H9 (cell line): ENCODE measurements around the gene CD86. TPM values are rescaled to one million over a fixed set of nuclear protein-coding genes. Genes with fewer than 3 reads are reported as not detected.

ENCODE experiments used
- DNase-seq: peaks from one replicate; pipeline ENCODE4 v3.0.0-alpha.2; 2017
- H2AFZ ChIP-seq: one replicate; pipeline ENCODE4 v1.6.1; 2013; ENCODE audit warnings: mild to moderate bottlenecking, low read length, control low read depth, moderate library complexity
- H2AK5ac ChIP-seq: 2 replicates; pipeline ENCODE4 v1.6.1; 2013; ENCODE audit warnings: low read length, control low read depth, mixed read lengths; ENCODE audit not compliant: insufficient read length
- H2BK120ac ChIP-seq: one replicate; pipeline ENCODE4 v1.6.1; 2013; ENCODE audit warnings: low read depth, mild to moderate bottlenecking, low read length, control low read depth, inconsistent platforms; ENCODE audit not compliant: poor library complexity, severe bottlenecking
- H2BK12ac ChIP-seq: 2 replicates; pipeline ENCODE4 v1.6.1; 2013; ENCODE audit warnings: low read length, control low read depth, mixed read lengths, low read depth; ENCODE audit not compliant: insufficient read length
- H2BK15ac ChIP-seq: 2 replicates; pipeline ENCODE4 v1.6.1; 2013; ENCODE audit warnings: low read depth, low read length, control low read depth
- H2BK20ac ChIP-seq: one replicate; pipeline ENCODE4 v1.6.1; 2013; ENCODE audit warnings: low read depth, mild to moderate bottlenecking, low read length, control low read depth, inconsistent platforms; ENCODE audit not compliant: poor library complexity, severe bottlenecking
- H2BK5ac ChIP-seq: 2 replicates; pipeline ENCODE4 v1.6.1; 2013; ENCODE audit warnings: low read length, control low read depth, mixed read lengths; ENCODE audit not compliant: insufficient read length
- H3K14ac ChIP-seq: 2 replicates; pipeline ENCODE4 v1.6.1; 2013; ENCODE audit warnings: low read length, control low read depth; ENCODE audit not compliant: insufficient read depth
- H3K18ac ChIP-seq: 2 replicates; pipeline ENCODE4 v1.6.1; 2013; ENCODE audit warnings: low read depth, mild to moderate bottlenecking, mixed read lengths, low read length, control low read depth; ENCODE audit not compliant: insufficient read length
- H3K23ac ChIP-seq: 2 replicates; pipeline ENCODE4 v1.6.1; 2013; ENCODE audit warnings: low read length, control low read depth, mixed read lengths, low read depth; ENCODE audit not compliant: insufficient read length
- H3K23me2 ChIP-seq: 2 replicates; pipeline ENCODE4 v1.6.1; 2013; ENCODE audit warnings: low read depth, mild to moderate bottlenecking, mixed read lengths, low read length, control low read depth; ENCODE audit not compliant: insufficient read length, poor library complexity, severe bottlenecking
- H3K27ac ChIP-seq: 2 replicates; pipeline ENCODE4 v1.5.1; 2013; ENCODE audit warnings: low read length, control low read depth, mixed read lengths, low read depth; ENCODE audit not compliant: insufficient read length
- H3K27me3 ChIP-seq: 2 replicates; pipeline ENCODE4 v1.6.1; 2013; ENCODE audit warnings: low read length, control low read depth, inconsistent platforms; ENCODE audit not compliant: insufficient read depth
- H3K4ac ChIP-seq: 2 replicates; pipeline ENCODE4 v1.6.1; 2013; ENCODE audit warnings: low read depth, mild to moderate bottlenecking, control low read depth, inconsistent platforms, low read length, moderate library complexity
- H3K4me1 ChIP-seq: 2 replicates; pipeline ENCODE4 v1.6.1; 2013; ENCODE audit warnings: low read length, control low read depth, inconsistent platforms; ENCODE audit not compliant: insufficient read depth
- H3K4me2 ChIP-seq: 2 replicates; pipeline ENCODE4 v1.6.1; 2013; ENCODE audit warnings: low read length, control low read depth, mixed read lengths; ENCODE audit not compliant: insufficient read length, insufficient read depth
- H3K56ac ChIP-seq: 2 replicates; pipeline ENCODE4 v1.6.1; 2013; ENCODE audit warnings: low read depth, mild to moderate bottlenecking, mixed read lengths, low read length, control low read depth; ENCODE audit not compliant: insufficient read length
- H3K79me1 ChIP-seq: 2 replicates; pipeline ENCODE4 v1.6.1; 2013; ENCODE audit warnings: low read depth, mild to moderate bottlenecking, moderate library complexity, low read length, control low read depth, inconsistent platforms; ENCODE audit not compliant: insufficient read depth, poor library complexity, severe bottlenecking
- H3K79me2 ChIP-seq: 2 replicates; pipeline ENCODE4 v1.6.1; 2013; ENCODE audit warnings: low read length, control low read depth, inconsistent platforms; ENCODE audit not compliant: insufficient read depth
- H3K9ac ChIP-seq: 2 replicates; pipeline ENCODE4 v1.6.1; 2013; ENCODE audit warnings: low read length, control low read depth, mixed read lengths; ENCODE audit not compliant: insufficient read length; ENCODE audit errors: extremely low read depth
- H3K9me3 ChIP-seq: one replicate; pipeline ENCODE4 v1.6.1; 2013; ENCODE audit warnings: low read depth, low read length, inconsistent platforms; ENCODE audit not compliant: control insufficient read depth
- H3T11ph ChIP-seq: one replicate; pipeline ENCODE4 v1.6.1; 2013; ENCODE audit warnings: mild to moderate bottlenecking, low read length, control low read depth, inconsistent platforms
- H4K20me1 ChIP-seq: one replicate; pipeline ENCODE4 v1.6.1; 2013; ENCODE audit not compliant: control insufficient read depth, insufficient read length, insufficient read depth
- H4K5ac ChIP-seq: 2 replicates; pipeline ENCODE4 v1.6.1; 2013; ENCODE audit warnings: low read depth, mild to moderate bottlenecking, mixed read lengths, low read length, control low read depth; ENCODE audit not compliant: insufficient read length
- H4K8ac ChIP-seq: replicated peaks from 2 replicates; pipeline ENCODE4 v1.6.1; 2013; ENCODE audit warnings: low read length, control low read depth, mixed read lengths, low read depth; ENCODE audit not compliant: insufficient read length
- H4K91ac ChIP-seq: 2 replicates; pipeline ENCODE4 v1.6.1; 2013; ENCODE audit warnings: low read depth, mild to moderate bottlenecking, moderate library complexity, mixed read lengths, low read length, control low read depth; ENCODE audit not compliant: insufficient read length
- H3K27ac Mint-ChIP-seq, 3 experiments: 2 replicates in 2 of 3; 3 replicates in 1 of 3; pipeline ENCODE4 v1.8.0; 2020 to 2021; ENCODE audit warnings: mixed read lengths in 3 of 3, mild to moderate bottlenecking in 1 of 3, moderate library complexity in 1 of 3
- H3K27me3 Mint-ChIP-seq: 2 replicates; pipeline ENCODE4 v1.8.0; 2021; ENCODE audit warnings: low read depth, mild to moderate bottlenecking, moderate library complexity, mixed read lengths
- H3K36me3 Mint-ChIP-seq, 3 experiments: 2 replicates in 2 of 3; 3 replicates in 1 of 3; pipeline ENCODE4 v1.8.0; 2020 to 2021; ENCODE audit warnings: low read depth in 3 of 3, mixed read lengths in 3 of 3; ENCODE audit not compliant: insufficient read depth in 1 of 3
- H3K4me1 Mint-ChIP-seq, 2 experiments: 2 replicates each; pipeline ENCODE4 v1.8.0; 2020; ENCODE audit warnings: mixed read lengths in 2 of 2
- H3K4me3 Mint-ChIP-seq, 2 experiments: 2 replicates in 1 of 2; 3 replicates in 1 of 2; pipeline ENCODE4 v1.8.0; 2020 to 2021; ENCODE audit warnings: mild to moderate bottlenecking in 2 of 2, mixed read lengths in 2 of 2, moderate library complexity in 1 of 2
- H3K9me3 Mint-ChIP-seq, 2 experiments: 2 replicates in 1 of 2; 3 replicates in 1 of 2; pipeline ENCODE4 v1.8.0; 2020; ENCODE audit warnings: mild to moderate bottlenecking in 2 of 2, mixed read lengths in 2 of 2, moderate library complexity in 1 of 2
- CTCF ChIP-seq: fragments of 200-600 bp; sonication (generic); conservative IDR thresholded peaks from 3 replicates; pipeline ENCODE4 v1.8.0; 2021; ENCODE audit warnings: antibody characterized with exemption, mild to moderate bottlenecking
- WGBS: extraction: QIAGEN DNeasy Blood & Tissue Kit; methylation state at CpG from one replicate; pipeline ENCODE4 v1.1.7; 2013; ENCODE audit warnings: missing lambda C conversion rate, low lambda C conversion rate, mixed read lengths; ENCODE audit not compliant: insufficient read length; ENCODE audit errors: extremely low coverage; 5-methylcytosine and 5-hydroxymethylcytosine counted together
- total RNA-seq: library from RNA; stranded (reverse); gene quantifications from 2 replicates; pipeline ENCODE4 v1.2.1, GENCODE V29; 2021

Gene CD86
- total RNA-seq, 1 experiment from 2014 or later = not detected

- WGBS = no CpG with 5 or more reads among the region's 3 CpGs
- no peak overlapping the region for H4K91ac ChIP-seq
Measured at GRCh38 chr3:122030381-122031122, 24.6 kb upstream of the CD86 start.

More at GRCh38 chr3:122030381-122031122, 24.6 kb upstream of the CD86 start:
- H2BK20ac ChIP-seq = no peak overlapping the region
- no peak overlapping the region for H2BK12ac ChIP-seq
- no peaks in the 10 kb centered on the region for H3K9me3 ChIP-seq
- no peak overlapping the region for H3K14ac ChIP-seq
- H2BK5ac ChIP-seq = no peak overlapping the region
- no peak overlapping the region for H4K8ac ChIP-seq
- no peak overlapping the region for H3K56ac ChIP-seq
- no peaks in the 10 kb centered on the region for H3K4me1 ChIP-seq
- no peak overlapping the region for H3K9ac ChIP-seq
- H2AFZ ChIP-seq = no peak overlapping the region
- Mint-ChIP-seq H3K27me3 (no peaks in the 10 kb centered on the region), H3K4me3 (no peak overlapping the region), H3K4me1 (peaks cover 4 to 8% of the 10 kb centered on the region in 2 experiments), H3K36me3 (peaks cover 2 to 3% (median 3%) of the 10 kb centered on the region in 3 experiments; a peak in 6 of 7 replicates), H3K9me3 (peaks cover 9 to 10% of the 10 kb centered on the region in 2 experiments), H3K27ac (no peak overlapping the region; a peak in 1 of 7 replicates)
- H3K4me2 ChIP-seq = no peak overlapping the region
- TF ChIP-seq CTCF = no peak
- H4K20me1 ChIP-seq = no peaks in the 10 kb centered on the region
- H2BK15ac ChIP-seq = no peak overlapping the region
- no peak overlapping the region for H2AK5ac ChIP-seq
- no peak overlapping the region for H3T11ph ChIP-seq
- no peaks in the 10 kb centered on the region for H3K79me2 ChIP-seq
- no peak overlapping the region for H3K18ac ChIP-seq
- no peak overlapping the region for H3K27ac ChIP-seq
- DNase-seq = no peak
- no peak overlapping the region for H2BK120ac ChIP-seq
- H3K23ac ChIP-seq = no peak overlapping the region
- H3K27me3 ChIP-seq = no peaks in the 10 kb centered on the region
- H4K5ac ChIP-seq = no peak overlapping the region
- no peak overlapping the region for H3K4ac ChIP-seq
- H3K79me1 ChIP-seq = no peaks in the 10 kb centered on the region
- no peaks in the 10 kb centered on the region for H3K23me2 ChIP-seq
